DND-41 (cell line): Measurements from ENCODE around the gene MACROD1.

Experiments used
- CTCF ChIP-seq: IDR thresholded peaks from 2 replicates; pipeline ENCODE4 v1.5.1; 2012; ENCODE audit warnings: borderline replicate concordance, low read length, moderate library complexity, mild to moderate bottlenecking; ENCODE audit not compliant: poor library complexity, severe bottlenecking; ENCODE audit errors: extremely low read depth
- EZH2 ChIP-seq: IDR thresholded peaks from 3 replicates; pipeline ENCODE4 v1.6.1; 2012; ENCODE audit warnings: borderline replicate concordance, low read depth, mild to moderate bottlenecking, moderate library complexity, low read length, inconsistent platforms; ENCODE audit not compliant: severe bottlenecking

DNA sequence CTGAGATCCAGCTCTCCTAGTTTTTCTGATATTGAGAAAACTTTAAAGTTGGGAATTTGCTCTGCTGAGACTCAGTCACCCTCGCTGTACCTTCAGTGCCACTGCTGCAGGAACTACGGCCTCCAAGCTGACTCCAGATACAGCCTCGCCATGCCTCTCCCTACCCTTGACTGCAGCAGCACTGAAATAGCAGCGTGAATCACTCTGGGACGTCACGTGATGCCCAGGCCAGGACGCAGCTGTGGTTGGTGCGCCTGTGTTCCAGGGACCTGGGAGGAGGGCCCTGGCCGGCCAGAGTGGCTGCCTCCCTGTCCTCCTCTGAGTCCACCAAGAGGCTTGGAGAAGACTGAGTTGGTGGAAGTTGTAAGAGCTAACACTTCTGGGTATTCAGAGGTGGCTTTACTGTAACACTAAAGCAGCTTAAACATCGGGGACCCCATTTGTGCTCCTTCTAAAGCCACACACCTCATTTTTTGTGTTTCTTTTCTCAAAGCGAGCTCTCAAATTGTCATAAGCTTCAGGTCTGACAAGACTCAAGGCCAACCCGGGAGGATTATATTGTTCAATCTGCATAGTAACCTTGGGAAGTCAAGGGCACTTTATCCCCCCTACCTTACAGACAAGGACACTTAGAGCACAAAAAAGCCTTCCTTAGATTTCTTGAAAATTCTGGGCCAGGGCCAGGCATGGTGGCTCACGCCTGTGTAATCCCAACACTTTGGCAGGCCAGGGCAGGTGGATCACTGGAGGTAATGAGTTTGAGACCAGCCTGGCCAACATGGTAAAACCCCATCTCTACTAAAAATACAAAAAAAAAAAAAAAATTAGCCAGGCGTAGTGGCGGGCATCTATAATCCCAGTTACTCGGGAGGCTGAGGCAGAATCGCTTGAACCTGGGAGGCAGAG lies 15.8 kb upstream of the MACROD1 start:
- TF ChIP-seq EZH2 (no peak), CTCF (no peak)
